MM.1S (cell line): ENCODE data around the gene DAB2.

Source experiments
- DNase-seq: peaks from one replicate; pipeline ENCODE4 v3.0.0-alpha.2; 2015
- H2AFZ ChIP-seq: fragments of 300-600 bp; sonication (generic); 2 replicates; pipeline ENCODE4 v1.6.0; 2016; ENCODE audit warnings: antibody characterized with exemption, low read length
- H3F3A ChIP-seq: fragments of 300-600 bp; sonication (generic); 2 replicates; pipeline ENCODE4 v1.6.1; 2016; ENCODE audit warnings: mild to moderate bottlenecking, antibody characterized with exemption, low read length, moderate library complexity, mixed read lengths; ENCODE audit not compliant: insufficient read depth
- H3K27ac ChIP-seq: fragments of 300-600 bp; sonication (generic); 2 replicates; pipeline ENCODE4 v1.5.1; 2016; ENCODE audit warnings: mild to moderate bottlenecking, low read length
- H3K27me3 ChIP-seq: fragments of 300-600 bp; sonication (generic); replicated peaks from 2 replicates; pipeline ENCODE4 v1.6.0; 2016; ENCODE audit warnings: low read length; ENCODE audit not compliant: insufficient read depth
- H3K36me3 ChIP-seq: fragments of 300-600 bp; sonication (generic); replicated peaks from 2 replicates; pipeline ENCODE4 v1.6.1; 2016; ENCODE audit warnings: mild to moderate bottlenecking, low read length, mixed read lengths; ENCODE audit not compliant: insufficient read depth
- H3K4me1 ChIP-seq: fragments of 300-600 bp; sonication (generic); 2 replicates; pipeline ENCODE4 v1.6.1; 2016; ENCODE audit warnings: low read length, mixed read lengths
- H3K4me2 ChIP-seq: fragments of 300-600 bp; sonication (generic); 2 replicates; pipeline ENCODE4 v1.6.0; 2016; ENCODE audit warnings: low read depth, low read length
- H3K4me3 ChIP-seq: fragments of 300-600 bp; sonication (generic); 2 replicates; pipeline ENCODE4 v1.5.1; 2016; ENCODE audit warnings: low read length, mixed read lengths
- H3K79me2 ChIP-seq: fragments of 300-600 bp; sonication (generic); 2 replicates; pipeline ENCODE4 v1.6.1; 2016; ENCODE audit warnings: mixed run types, low read length, mixed read lengths
- H3K9ac ChIP-seq: fragments of 300-600 bp; sonication (generic); 2 replicates; pipeline ENCODE4 v1.6.1; 2016; ENCODE audit warnings: low read length, mixed read lengths
- H3K9me2 ChIP-seq: fragments of 300-600 bp; sonication (generic); replicated peaks from 2 replicates; pipeline ENCODE4 v1.6.1; 2016; ENCODE audit warnings: mild to moderate bottlenecking, low read length, mixed read lengths; ENCODE audit not compliant: insufficient read depth
- H3K9me3 ChIP-seq: fragments of 300-600 bp; sonication (generic); replicated peaks from 2 replicates; pipeline ENCODE4 v1.6.1; 2016; ENCODE audit warnings: mild to moderate bottlenecking, low read length, mixed read lengths; ENCODE audit not compliant: insufficient read depth
- H4K20me1 ChIP-seq: fragments of 300-600 bp; sonication (generic); 2 replicates; pipeline ENCODE4 v1.6.1; 2016; ENCODE audit warnings: mild to moderate bottlenecking, low read length, moderate library complexity, mixed read lengths; ENCODE audit not compliant: insufficient read depth
- CTCF ChIP-seq: fragments of 300-600 bp; sonication (generic); IDR thresholded peaks from 2 replicates; pipeline ENCODE4 v1.5.1; 2016; ENCODE audit warnings: antibody characterized with exemption, low read length, mixed read lengths
- EZH2 ChIP-seq: fragments of 300-600 bp; sonication (generic); optimal IDR thresholded peaks from 2 replicates; pipeline ENCODE3; 2017; ENCODE audit warnings: low read depth, mild to moderate bottlenecking, antibody characterized with exemption, low read length, mixed read lengths
- EZH2phosphoT487 ChIP-seq: fragments of 300-600 bp; sonication (generic); IDR thresholded peaks from 2 replicates; pipeline ENCODE4 v1.6.1; 2018; ENCODE audit warnings: antibody characterized with exemption, low read length

Gene DAB2

DNA sequence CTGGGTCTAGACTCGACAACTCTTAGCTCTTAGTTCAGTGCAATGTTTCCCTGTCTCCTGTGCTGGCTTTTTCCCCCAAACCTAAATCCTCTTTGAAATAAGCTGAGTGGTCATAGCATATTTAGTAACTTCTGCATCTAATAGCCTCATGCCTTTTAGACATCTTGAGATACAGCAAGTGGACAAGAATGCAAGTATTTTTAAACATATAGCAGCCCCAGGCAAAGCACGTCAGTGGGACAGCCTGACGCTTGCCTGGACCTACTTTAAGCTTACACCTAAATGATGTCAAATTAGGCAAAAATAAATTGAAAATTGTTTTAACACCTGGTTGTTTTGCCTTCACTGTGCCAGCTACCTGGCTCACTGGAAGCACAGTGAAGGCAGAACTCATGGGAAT, 68.5 kb downstream of the DAB2 start:
- Histone ChIP-seq H3K9me2 (no peaks in the 10 kb centered on the region), H2AFZ (no peak overlapping the region), H3K27ac (no peak overlapping the region), H3K9ac (no peak overlapping the region), H3K36me3 (no peaks in the 10 kb centered on the region), H3K4me3 (no peak overlapping the region), H3K4me2 (no peak overlapping the region), H3K4me1 (peaks cover 15% of the 10 kb centered on the region), H4K20me1 (no peaks in the 10 kb centered on the region), H3F3A (no peaks in the 10 kb centered on the region), H3K79me2 (no peaks in the 10 kb centered on the region), H3K9me3 (no peaks in the 10 kb centered on the region), H3K27me3 (no peaks in the 10 kb centered on the region)
- no peak for DNase-seq
- TF ChIP-seq EZH2phosphoT487 (no peak), CTCF (no peak)

DNA sequence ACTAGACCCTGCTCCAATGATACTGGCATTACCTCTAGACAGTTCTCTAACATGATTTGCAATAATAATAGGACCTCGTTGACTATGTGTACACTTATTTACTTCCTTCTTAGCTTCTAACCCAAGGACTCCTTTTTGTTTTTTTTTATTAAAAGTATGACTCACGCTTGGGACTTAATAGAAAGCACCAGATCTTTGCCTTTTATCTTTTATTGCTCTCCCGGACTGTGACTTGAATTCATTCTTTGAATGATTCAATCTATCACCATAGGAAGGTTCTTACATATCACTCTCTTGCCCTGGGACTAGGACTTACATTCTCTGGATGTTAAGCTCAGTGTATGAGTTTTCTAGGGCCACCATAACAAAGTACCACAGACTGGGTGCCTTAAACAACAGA, 69.5 kb downstream of the DAB2 start:
- no peak for TF ChIP-seq EZH2phosphoT487
- TF ChIP-seq CTCF: no peak
- TF ChIP-seq EZH2: no peak
- no peak for DNase-seq
- H3K9me3 ChIP-seq: no peaks in the 10 kb centered on the region
- no peak overlapping the region for H3K27ac ChIP-seq
- no peaks in the 10 kb centered on the region for H3K36me3 ChIP-seq
- no peaks in the 10 kb centered on the region for H3F3A ChIP-seq
- H3K27me3 ChIP-seq: no peaks in the 10 kb centered on the region
- H2AFZ ChIP-seq: no peak overlapping the region
- H3K4me3 ChIP-seq: no peak overlapping the region
- H3K9ac ChIP-seq: no peak overlapping the region
- H4K20me1 ChIP-seq: no peaks in the 10 kb centered on the region
- peaks cover 15% of the 10 kb centered on the region for H3K4me1 ChIP-seq
- H3K4me2 ChIP-seq: no peak overlapping the region
- no peaks in the 10 kb centered on the region for H3K9me2 ChIP-seq
- H3K79me2 ChIP-seq: no peaks in the 10 kb centered on the region

DNA sequence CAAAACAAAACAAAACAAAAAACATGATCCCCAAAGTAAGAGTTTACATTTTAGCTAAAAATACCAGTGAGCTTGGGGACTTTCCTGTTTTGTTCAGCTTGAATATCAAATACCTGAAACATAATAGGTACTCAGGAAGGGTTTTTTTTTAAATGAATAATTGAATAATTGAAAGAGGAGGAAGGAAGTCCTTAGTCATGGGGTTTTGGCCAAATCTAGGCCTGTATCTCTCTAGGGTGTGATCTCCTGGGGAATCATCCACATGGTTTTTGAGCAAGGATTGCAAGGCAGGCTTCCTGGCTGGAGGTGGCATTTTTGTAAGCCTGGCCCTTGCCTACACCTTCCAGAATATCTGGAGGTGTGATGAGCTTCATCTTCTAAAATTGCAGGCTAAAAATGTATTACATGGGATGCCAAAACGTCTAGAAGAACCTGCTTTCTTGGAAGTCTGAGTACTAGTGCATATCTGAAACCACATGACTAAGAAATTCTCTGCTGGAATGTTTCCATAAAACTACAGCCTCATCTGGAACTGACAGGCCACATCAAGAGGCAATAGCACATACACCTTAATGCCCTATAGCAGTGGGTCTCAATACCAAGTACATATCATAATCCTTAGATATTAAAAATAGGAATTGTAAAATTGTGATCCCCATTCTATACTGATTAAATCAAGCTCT, 70.9 kb downstream of the DAB2 start:
- H3K27ac ChIP-seq: peak overlapping the region; percentile 19; the same call in 1 of the 2 replicates
- H3K4me1 ChIP-seq: peaks cover 15% of the 10 kb centered on the region
- H3K4me2 ChIP-seq: peak overlapping the region; percentile 14; the same call in 1 of the 2 replicates
- no peak overlapping the region for H3K9ac ChIP-seq
- no peaks in the 10 kb centered on the region for H3K9me3 ChIP-seq
- TF ChIP-seq CTCF (no peak), EZH2 (no peak), EZH2phosphoT487 (no peak)
- DNase-seq: peak; percentile 41
- no peaks in the 10 kb centered on the region for H3K27me3 ChIP-seq
- no peaks in the 10 kb centered on the region for H3F3A ChIP-seq
- H2AFZ ChIP-seq: peak overlapping the region; percentile 37
- H3K4me3 ChIP-seq: no peak overlapping the region
- no peaks in the 10 kb centered on the region for H3K36me3 ChIP-seq
- no peaks in the 10 kb centered on the region for H3K9me2 ChIP-seq
- H3K79me2 ChIP-seq: no peaks in the 10 kb centered on the region
- no peaks in the 10 kb centered on the region for H4K20me1 ChIP-seq
